GM10266 (cell line): ENCODE results near the gene GPD1L.

Experiments used
- DNase-seq: peaks from one replicate; pipeline ENCODE4 v3.0.0; 2012; ENCODE audit errors: extremely low spot score
- CTCF ChIP-seq: IDR thresholded peaks from 2 replicates; pipeline ENCODE4 v1.5.1; 2012; ENCODE audit warnings: mild to moderate bottlenecking, low read depth; ENCODE audit not compliant: control insufficient read depth, insufficient read depth; ENCODE audit errors: missing control alignments

Gene GPD1L

GRCh38 chr3:32202496-32202895 lies 96.1 kb downstream of the GPD1L start:
- TF ChIP-seq CTCF, result no peak
- no peak for DNase-seq

GRCh38 chr3:32203854-32204253 lies 97.4 kb downstream of the GPD1L start:
- DNase-seq, result no peak
- no peak for TF ChIP-seq CTCF

GRCh38 chr3:32208447-32208846 lies 102.0 kb downstream of the GPD1L start:
- DNase-seq, result no peak
- no peak for TF ChIP-seq CTCF

GRCh38 chr3:32215185-32215584 lies 108.8 kb downstream of the GPD1L start:
- TF ChIP-seq CTCF, result no peak
- DNase-seq, result no peak

- no peak for DNase-seq
- no peak for TF ChIP-seq CTCF
Measured at GRCh38 chr3:32216172-32216783, 109.9 kb downstream of the GPD1L start.

- no peak for TF ChIP-seq CTCF
- no peak for DNase-seq
Measured at GRCh38 chr3:32217339-32217738, 110.9 kb downstream of the GPD1L start.
